Neural cell (in vitro differentiated cells): ENCODE measurements around the gene ITGAV. TPM values are rescaled to one million over a fixed set of nuclear protein-coding genes. Genes with fewer than 3 reads are reported as not detected.

Experiments
- H2AFZ ChIP-seq: fragments of 200-600, 300-800 bp; sonication (generic), shearing (Covaris generic); 2 replicates; pipeline ENCODE4 v1.6.0; 2014; ENCODE audit warnings: low read depth, mild to moderate bottlenecking, antibody characterized with exemption, low read length, moderate library complexity
- H3F3A ChIP-seq: fragments of 200-600 bp; shearing (Covaris generic); 2 replicates; pipeline ENCODE4 v1.6.1; 2016; ENCODE audit warnings: mild to moderate bottlenecking, moderate library complexity, mixed read lengths, antibody characterized with exemption, low read length; ENCODE audit not compliant: insufficient read depth, poor library complexity, severe bottlenecking
- H3K27ac ChIP-seq: fragments of 200-600, 300-800 bp; sonication (generic), shearing (Covaris generic); 2 replicates; pipeline ENCODE4 v1.5.1; 2014; ENCODE audit warnings: mild to moderate bottlenecking, low read length, moderate library complexity
- H3K27me3 ChIP-seq: fragments of 300-800, 200-600 bp; sonication (generic), shearing (Covaris generic); 2 replicates; pipeline ENCODE4 v1.6.0; 2014; ENCODE audit warnings: mild to moderate bottlenecking, low read depth, low read length, moderate library complexity; ENCODE audit not compliant: insufficient read depth
- H3K36me3 ChIP-seq: fragments of 300-800, 200-600 bp; sonication (generic), shearing (Covaris generic); 2 replicates; pipeline ENCODE4 v1.5.1; 2014; ENCODE audit warnings: mild to moderate bottlenecking, antibody characterized with exemption, low read length, moderate library complexity; ENCODE audit not compliant: insufficient read depth
- H3K4me2 ChIP-seq: fragments of 300-800, 200-600 bp; sonication (generic), shearing (Covaris generic); 2 replicates; pipeline ENCODE4 v1.6.0; 2014; ENCODE audit warnings: mild to moderate bottlenecking, low read length
- H3K4me3 ChIP-seq: fragments of 300-800, 200-600 bp; sonication (generic), shearing (Covaris generic); 2 replicates; pipeline ENCODE4 v1.5.1; 2014; ENCODE audit warnings: mild to moderate bottlenecking, low read length, moderate library complexity
- H3K79me2 ChIP-seq: fragments of 200-600 bp; shearing (Covaris generic); replicated peaks from 2 replicates; pipeline ENCODE4 v1.6.0; 2014; ENCODE audit warnings: mild to moderate bottlenecking, low read length, moderate library complexity; ENCODE audit not compliant: insufficient read depth
- H3K9ac ChIP-seq: fragments of 300-800, 200-600 bp; sonication (generic), shearing (Covaris generic); 2 replicates; pipeline ENCODE4 v1.6.1; 2016; ENCODE audit warnings: mild to moderate bottlenecking, low read length, mixed read lengths
- H3K9me2 ChIP-seq: fragments of 200-600 bp; shearing (Covaris generic); 2 replicates; pipeline ENCODE4 v1.6.1; 2016; ENCODE audit warnings: mild to moderate bottlenecking, low read length, mixed read lengths; ENCODE audit not compliant: insufficient read depth
- H3K9me3 ChIP-seq: fragments of 200-600, 300-800 bp; sonication (generic), shearing (Covaris generic); 2 replicates; pipeline ENCODE4 v1.6.1; 2016; ENCODE audit warnings: mild to moderate bottlenecking, mixed run types, low read length, moderate library complexity, mixed read lengths
- H4K20me1 ChIP-seq: fragments of 200-600 bp; shearing (Covaris generic); 2 replicates; pipeline ENCODE4 v1.6.1; 2016; ENCODE audit warnings: mild to moderate bottlenecking, mixed run types; ENCODE audit not compliant: insufficient read depth
- CTCF ChIP-seq: fragments of 450-650 bp; IDR thresholded peaks from 2 replicates; pipeline ENCODE4 v1.5.1; 2014; ENCODE audit warnings: antibody characterized with exemption, mild to moderate bottlenecking, moderate library complexity; ENCODE audit not compliant: poor library complexity, severe bottlenecking
- EP300 ChIP-seq: fragments of 450-650 bp; conservative IDR thresholded peaks from 2 replicates; pipeline ENCODE4 v1.6.1; 2014; ENCODE audit warnings: antibody characterized with exemption, mild to moderate bottlenecking, moderate library complexity; ENCODE audit not compliant: poor library complexity, severe bottlenecking
- EZH2 ChIP-seq: fragments of 200-600, 300-800 bp; shearing (Covaris generic), sonication (generic); IDR thresholded peaks from 2 replicates; pipeline ENCODE4 v1.6.1; 2014; ENCODE audit warnings: antibody characterized with exemption, low read length, borderline replicate concordance, mild to moderate bottlenecking; ENCODE audit not compliant: insufficient read depth, poor library complexity, severe bottlenecking
- MXI1 ChIP-seq: fragments of 450-650 bp; conservative IDR thresholded peaks from 2 replicates; pipeline ENCODE4 v1.6.1; 2014; ENCODE audit warnings: antibody characterized with exemption, mild to moderate bottlenecking; ENCODE audit not compliant: poor library complexity, severe bottlenecking
- POLR2AphosphoS5 ChIP-seq: IDR thresholded peaks from 2 replicates; pipeline ENCODE4 v1.6.1; 2012
- RAD21 ChIP-seq: fragments of 450-650 bp; conservative IDR thresholded peaks from 2 replicates; pipeline ENCODE4 v1.6.1; 2014; ENCODE audit warnings: antibody characterized with exemption, mild to moderate bottlenecking, moderate library complexity
- SMC3 ChIP-seq: fragments of 450-650 bp; conservative IDR thresholded peaks from 2 replicates; pipeline ENCODE4 v1.6.1; 2014; ENCODE audit warnings: antibody characterized with exemption, mild to moderate bottlenecking, moderate library complexity; ENCODE audit not compliant: poor library complexity
- TAF1 ChIP-seq: IDR thresholded peaks from 2 replicates; pipeline ENCODE4 v1.6.1; 2012; ENCODE audit warnings: low read depth
- polyA plus RNA-seq: library from polyadenylated mRNA; depleted of rRNA; stranded (reverse); fragments of >200 nt; gene quantifications from 2 replicates; pipeline ENCODE4 v1.2.3, GENCODE V29; 2014
- TF ChIP-seq, protein P1 (sequence below): IDR thresholded peaks from 2 replicates; pipeline ENCODE4 v1.6.1; 2012; ENCODE audit warnings: borderline replicate concordance

Gene ITGAV
- polyA plus RNA-seq, 1 donor from 2014 or later = 6.6 TPM

DNA sequence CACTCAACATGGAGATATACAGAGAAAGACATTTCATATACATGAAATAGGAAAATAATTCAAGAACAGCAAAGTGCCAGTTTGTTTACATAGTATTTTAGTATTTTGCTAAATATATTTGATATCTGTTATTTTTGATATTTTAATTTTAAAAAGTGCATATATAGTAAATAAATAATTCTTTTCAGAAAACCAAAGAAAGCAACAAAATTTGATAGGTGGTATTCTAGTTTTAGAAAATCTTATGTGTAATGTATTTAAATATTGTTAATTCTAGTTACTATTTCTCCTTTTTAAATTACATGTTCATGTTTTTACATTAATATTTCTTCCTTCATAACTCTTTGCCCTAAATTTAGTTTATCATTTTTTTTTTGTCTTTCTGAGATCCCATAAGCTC, 69.5 kb downstream of the ITGAV start:
- TF ChIP-seq RAD21 = no peak
- no peak for TF ChIP-seq TAF1
- TF ChIP-seq SMC3 = no peak
- no peak for TF ChIP-seq EP300
- TF ChIP-seq POLR2AphosphoS5 = no peak
- TF ChIP-seq CTCF = no peak
- no peak for TF ChIP-seq EZH2
- TF ChIP-seq, protein P1, sequence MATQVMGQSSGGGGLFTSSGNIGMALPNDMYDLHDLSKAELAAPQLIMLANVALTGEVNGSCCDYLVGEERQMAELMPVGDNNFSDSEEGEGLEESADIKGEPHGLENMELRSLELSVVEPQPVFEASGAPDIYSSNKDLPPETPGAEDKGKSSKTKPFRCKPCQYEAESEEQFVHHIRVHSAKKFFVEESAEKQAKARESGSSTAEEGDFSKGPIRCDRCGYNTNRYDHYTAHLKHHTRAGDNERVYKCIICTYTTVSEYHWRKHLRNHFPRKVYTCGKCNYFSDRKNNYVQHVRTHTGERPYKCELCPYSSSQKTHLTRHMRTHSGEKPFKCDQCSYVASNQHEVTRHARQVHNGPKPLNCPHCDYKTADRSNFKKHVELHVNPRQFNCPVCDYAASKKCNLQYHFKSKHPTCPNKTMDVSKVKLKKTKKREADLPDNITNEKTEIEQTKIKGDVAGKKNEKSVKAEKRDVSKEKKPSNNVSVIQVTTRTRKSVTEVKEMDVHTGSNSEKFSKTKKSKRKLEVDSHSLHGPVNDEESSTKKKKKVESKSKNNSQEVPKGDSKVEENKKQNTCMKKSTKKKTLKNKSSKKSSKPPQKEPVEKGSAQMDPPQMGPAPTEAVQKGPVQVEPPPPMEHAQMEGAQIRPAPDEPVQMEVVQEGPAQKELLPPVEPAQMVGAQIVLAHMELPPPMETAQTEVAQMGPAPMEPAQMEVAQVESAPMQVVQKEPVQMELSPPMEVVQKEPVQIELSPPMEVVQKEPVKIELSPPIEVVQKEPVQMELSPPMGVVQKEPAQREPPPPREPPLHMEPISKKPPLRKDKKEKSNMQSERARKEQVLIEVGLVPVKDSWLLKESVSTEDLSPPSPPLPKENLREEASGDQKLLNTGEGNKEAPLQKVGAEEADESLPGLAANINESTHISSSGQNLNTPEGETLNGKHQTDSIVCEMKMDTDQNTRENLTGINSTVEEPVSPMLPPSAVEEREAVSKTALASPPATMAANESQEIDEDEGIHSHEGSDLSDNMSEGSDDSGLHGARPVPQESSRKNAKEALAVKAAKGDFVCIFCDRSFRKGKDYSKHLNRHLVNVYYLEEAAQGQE = no peak
- TF ChIP-seq MXI1 = no peak
- Histone ChIP-seq H3K4me3 (no peak overlapping the region), H4K20me1 (no peaks in the 10 kb centered on the region), H3K27ac (no peak overlapping the region), H3K36me3 (no peaks in the 10 kb centered on the region), H3K9ac (no peak overlapping the region), H3K27me3 (no peaks in the 10 kb centered on the region), H3K9me3 (no peaks in the 10 kb centered on the region), H3K4me2 (no peak overlapping the region), H2AFZ (no peak overlapping the region), H3K9me2 (no peaks in the 10 kb centered on the region), H3F3A (peaks cover 10% of the 10 kb centered on the region), H3K79me2 (no peaks in the 10 kb centered on the region)

- Histone ChIP-seq H3K4me2 (peak overlapping the region; percentile 13), H3K9ac (no peak overlapping the region), H3K27me3 (no peaks in the 10 kb centered on the region), H4K20me1 (no peaks in the 10 kb centered on the region), H3K4me3 (peak overlapping the region; percentile 11), H3K9me2 (no peaks in the 10 kb centered on the region), H3K36me3 (no peaks in the 10 kb centered on the region), H3K79me2 (no peaks in the 10 kb centered on the region), H3K27ac (peak overlapping the region; percentile 17), H3F3A (peaks cover 10% of the 10 kb centered on the region), H3K9me3 (no peaks in the 10 kb centered on the region), H2AFZ (no peak overlapping the region)
- TF ChIP-seq POLR2AphosphoS5 (peak; percentile 89), MXI1 (peak; percentile 34), TAF1 (no peak), EZH2 (no peak), EP300 (peak; percentile 94), SMC3 (no peak), CTCF (no peak), RAD21 (no peak)
- TF ChIP-seq, protein P1 = no peak
Observed at GRCh38 chr2:186664385-186665043, 74.7 kb downstream of the ITGAV start.
